H1 (cell line): ENCODE results near the gene PPFIA4. TPM values are rescaled to one million over a fixed set of nuclear protein-coding genes. Genes with fewer than 3 reads are reported as not detected.

Experiments used
- KDM1A ChIP-seq: fragments of 200-600, 300-600 bp; sonication (generic); IDR thresholded peaks from 2 replicates; pipeline ENCODE4 v1.7.1; 2016; ENCODE audit warnings: mild to moderate bottlenecking, low read length, borderline replicate concordance
- polyA plus RNA-seq, 7 experiments: library from polyadenylated mRNA; depleted of rRNA in 3 of 7; stranded (reverse) in 5 of 7; unstranded in 2 of 7; fragments of >200 nt in 5 of 7; fragments of 200-250 nt in 2 of 7; gene quantifications; 1 replicate in 5 of 7; 2 replicates in 1 of 7; 4 replicates in 1 of 7; pipeline versions ENCODE4 v1.2.1 to v1.2.3, GENCODE V29; 2011 to 2013; ENCODE audit warnings: missing spikeins in 2 of 7, mixed read lengths in 2 of 7
- total RNA-seq: library from RNA; stranded (reverse); fragmentation: NEBNext Ultra II Directional; extraction: Animal tissue kit (Norgen Biotek cat#: 25700); gene quantifications from 2 replicates; pipeline ENCODE4 v1.2.1, GENCODE V29; 2021
- TF ChIP-seq, protein P1 (sequence below): fragments of 300-600 bp; sonication (generic); IDR thresholded peaks from 2 replicates; pipeline ENCODE4 v1.7.1; 2012; ENCODE audit warnings: low read length, moderate library complexity, mild to moderate bottlenecking, inconsistent platforms; ENCODE audit not compliant: insufficient replicate concordance
- TF ChIP-seq, protein P2 (sequence below): IDR thresholded peaks from 2 replicates; pipeline ENCODE4 v1.6.1; 2011; ENCODE audit warnings: low read length, improper control_type of control experiment

Gene PPFIA4
- total and polyA plus RNA-seq, 2 of the 8 experiments (the other 6 are each of a cell fraction or from before 2014, with no cell fraction given), result 9.0 to 9.9 TPM

- TF ChIP-seq, protein P1, sequence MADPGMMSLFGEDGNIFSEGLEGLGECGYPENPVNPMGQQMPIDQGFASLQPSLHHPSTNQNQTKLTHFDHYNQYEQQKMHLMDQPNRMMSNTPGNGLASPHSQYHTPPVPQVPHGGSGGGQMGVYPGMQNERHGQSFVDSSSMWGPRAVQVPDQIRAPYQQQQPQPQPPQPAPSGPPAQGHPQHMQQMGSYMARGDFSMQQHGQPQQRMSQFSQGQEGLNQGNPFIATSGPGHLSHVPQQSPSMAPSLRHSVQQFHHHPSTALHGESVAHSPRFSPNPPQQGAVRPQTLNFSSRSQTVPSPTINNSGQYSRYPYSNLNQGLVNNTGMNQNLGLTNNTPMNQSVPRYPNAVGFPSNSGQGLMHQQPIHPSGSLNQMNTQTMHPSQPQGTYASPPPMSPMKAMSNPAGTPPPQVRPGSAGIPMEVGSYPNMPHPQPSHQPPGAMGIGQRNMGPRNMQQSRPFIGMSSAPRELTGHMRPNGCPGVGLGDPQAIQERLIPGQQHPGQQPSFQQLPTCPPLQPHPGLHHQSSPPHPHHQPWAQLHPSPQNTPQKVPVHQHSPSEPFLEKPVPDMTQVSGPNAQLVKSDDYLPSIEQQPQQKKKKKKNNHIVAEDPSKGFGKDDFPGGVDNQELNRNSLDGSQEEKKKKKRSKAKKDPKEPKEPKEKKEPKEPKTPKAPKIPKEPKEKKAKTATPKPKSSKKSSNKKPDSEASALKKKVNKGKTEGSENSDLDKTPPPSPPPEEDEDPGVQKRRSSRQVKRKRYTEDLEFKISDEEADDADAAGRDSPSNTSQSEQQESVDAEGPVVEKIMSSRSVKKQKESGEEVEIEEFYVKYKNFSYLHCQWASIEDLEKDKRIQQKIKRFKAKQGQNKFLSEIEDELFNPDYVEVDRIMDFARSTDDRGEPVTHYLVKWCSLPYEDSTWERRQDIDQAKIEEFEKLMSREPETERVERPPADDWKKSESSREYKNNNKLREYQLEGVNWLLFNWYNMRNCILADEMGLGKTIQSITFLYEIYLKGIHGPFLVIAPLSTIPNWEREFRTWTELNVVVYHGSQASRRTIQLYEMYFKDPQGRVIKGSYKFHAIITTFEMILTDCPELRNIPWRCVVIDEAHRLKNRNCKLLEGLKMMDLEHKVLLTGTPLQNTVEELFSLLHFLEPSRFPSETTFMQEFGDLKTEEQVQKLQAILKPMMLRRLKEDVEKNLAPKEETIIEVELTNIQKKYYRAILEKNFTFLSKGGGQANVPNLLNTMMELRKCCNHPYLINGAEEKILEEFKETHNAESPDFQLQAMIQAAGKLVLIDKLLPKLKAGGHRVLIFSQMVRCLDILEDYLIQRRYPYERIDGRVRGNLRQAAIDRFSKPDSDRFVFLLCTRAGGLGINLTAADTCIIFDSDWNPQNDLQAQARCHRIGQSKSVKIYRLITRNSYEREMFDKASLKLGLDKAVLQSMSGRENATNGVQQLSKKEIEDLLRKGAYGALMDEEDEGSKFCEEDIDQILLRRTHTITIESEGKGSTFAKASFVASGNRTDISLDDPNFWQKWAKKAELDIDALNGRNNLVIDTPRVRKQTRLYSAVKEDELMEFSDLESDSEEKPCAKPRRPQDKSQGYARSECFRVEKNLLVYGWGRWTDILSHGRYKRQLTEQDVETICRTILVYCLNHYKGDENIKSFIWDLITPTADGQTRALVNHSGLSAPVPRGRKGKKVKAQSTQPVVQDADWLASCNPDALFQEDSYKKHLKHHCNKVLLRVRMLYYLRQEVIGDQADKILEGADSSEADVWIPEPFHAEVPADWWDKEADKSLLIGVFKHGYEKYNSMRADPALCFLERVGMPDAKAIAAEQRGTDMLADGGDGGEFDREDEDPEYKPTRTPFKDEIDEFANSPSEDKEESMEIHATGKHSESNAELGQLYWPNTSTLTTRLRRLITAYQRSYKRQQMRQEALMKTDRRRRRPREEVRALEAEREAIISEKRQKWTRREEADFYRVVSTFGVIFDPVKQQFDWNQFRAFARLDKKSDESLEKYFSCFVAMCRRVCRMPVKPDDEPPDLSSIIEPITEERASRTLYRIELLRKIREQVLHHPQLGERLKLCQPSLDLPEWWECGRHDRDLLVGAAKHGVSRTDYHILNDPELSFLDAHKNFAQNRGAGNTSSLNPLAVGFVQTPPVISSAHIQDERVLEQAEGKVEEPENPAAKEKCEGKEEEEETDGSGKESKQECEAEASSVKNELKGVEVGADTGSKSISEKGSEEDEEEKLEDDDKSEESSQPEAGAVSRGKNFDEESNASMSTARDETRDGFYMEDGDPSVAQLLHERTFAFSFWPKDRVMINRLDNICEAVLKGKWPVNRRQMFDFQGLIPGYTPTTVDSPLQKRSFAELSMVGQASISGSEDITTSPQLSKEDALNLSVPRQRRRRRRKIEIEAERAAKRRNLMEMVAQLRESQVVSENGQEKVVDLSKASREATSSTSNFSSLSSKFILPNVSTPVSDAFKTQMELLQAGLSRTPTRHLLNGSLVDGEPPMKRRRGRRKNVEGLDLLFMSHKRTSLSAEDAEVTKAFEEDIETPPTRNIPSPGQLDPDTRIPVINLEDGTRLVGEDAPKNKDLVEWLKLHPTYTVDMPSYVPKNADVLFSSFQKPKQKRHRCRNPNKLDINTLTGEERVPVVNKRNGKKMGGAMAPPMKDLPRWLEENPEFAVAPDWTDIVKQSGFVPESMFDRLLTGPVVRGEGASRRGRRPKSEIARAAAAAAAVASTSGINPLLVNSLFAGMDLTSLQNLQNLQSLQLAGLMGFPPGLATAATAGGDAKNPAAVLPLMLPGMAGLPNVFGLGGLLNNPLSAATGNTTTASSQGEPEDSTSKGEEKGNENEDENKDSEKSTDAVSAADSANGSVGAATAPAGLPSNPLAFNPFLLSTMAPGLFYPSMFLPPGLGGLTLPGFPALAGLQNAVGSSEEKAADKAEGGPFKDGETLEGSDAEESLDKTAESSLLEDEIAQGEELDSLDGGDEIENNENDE, result no peak
- TF ChIP-seq, protein P2, sequence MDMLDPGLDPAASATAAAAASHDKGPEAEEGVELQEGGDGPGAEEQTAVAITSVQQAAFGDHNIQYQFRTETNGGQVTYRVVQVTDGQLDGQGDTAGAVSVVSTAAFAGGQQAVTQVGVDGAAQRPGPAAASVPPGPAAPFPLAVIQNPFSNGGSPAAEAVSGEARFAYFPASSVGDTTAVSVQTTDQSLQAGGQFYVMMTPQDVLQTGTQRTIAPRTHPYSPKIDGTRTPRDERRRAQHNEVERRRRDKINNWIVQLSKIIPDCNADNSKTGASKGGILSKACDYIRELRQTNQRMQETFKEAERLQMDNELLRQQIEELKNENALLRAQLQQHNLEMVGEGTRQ, result peak; percentile 45; the same call in 1 of the 2 replicates
- peak; percentile 54 for TF ChIP-seq KDM1A
Observed at GRCh38 chr1:203127666-203128430, 101.6 kb downstream of the PPFIA4 start, which contains the start of gene ADORA1 (continued).
